ENCODE data around the gene WAS.
"Not testable (repeated sequence)": the region's sequence is repeated elsewhere in the genome, so short reads cannot be mapped to it uniquely, and the experiment has no call there.

The WAS gene

DNA sequence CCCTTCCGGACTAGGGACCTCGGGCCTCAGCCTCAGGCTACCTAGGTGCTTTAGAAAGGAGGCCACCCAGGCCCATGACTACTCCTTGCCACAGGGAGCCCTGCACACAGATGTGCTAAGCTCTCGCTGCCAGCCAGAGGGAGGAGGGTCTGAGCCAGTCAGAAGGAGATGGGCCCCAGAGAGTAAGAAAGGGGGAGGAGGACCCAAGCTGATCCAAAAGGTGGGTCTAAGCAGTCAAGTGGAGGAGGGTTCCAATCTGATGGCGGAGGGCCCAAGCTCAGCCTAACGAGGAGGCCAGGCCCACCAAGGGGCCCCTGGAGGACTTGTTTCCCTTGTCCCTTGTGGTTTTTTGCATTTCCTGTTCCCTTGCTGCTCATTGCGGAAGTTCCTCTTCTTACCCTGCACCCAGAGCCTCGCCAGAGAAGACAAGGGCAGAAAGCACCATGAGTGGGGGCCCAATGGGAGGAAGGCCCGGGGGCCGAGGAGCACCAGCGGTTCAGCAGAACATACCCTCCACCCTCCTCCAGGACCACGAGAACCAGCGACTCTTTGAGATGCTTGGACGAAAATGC is at the start of gene WAS:
WAS (plus strand) TSS at position 389 of the 572 bp plus-strand sequence; CDS start at position 444, 55 bp downstream.
- DNase-seq: no peak

DNA sequence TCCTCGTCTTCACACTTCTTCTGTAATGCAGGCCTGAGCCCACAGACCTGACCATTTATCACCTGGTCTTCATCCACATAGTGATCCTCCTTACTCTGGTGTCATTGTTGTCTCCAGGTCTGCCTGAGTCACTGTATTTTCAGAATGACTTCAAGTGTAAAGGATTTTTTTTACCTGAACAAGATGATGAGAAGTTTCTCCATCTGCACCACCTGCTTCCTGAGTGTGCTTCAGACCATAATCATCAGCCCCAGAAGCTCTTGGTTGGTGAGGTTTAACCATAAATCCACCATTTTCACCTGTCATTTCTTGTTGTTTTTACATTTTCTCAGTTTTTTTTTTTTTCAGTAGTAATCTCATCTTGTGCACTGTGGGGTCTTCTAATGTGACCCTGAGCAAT is 47.3 kb upstream of the WAS start:
- DNase-seq: no peak

- DNase-seq: no peak
These were observed 46.8 kb upstream of the WAS start for GRCh38 chrX:48636776-48637175.

GRCh38 chrX:48645669-48646068 is 37.9 kb upstream of the WAS start:
- DNase-seq: no peak

- DNase-seq: no peak
These were observed 35.3 kb upstream of the WAS start for GRCh38 chrX:48648336-48648751.

- no peak for DNase-seq
These were observed 34.5 kb upstream of the WAS start for GRCh38 chrX:48649102-48649501.

DNA sequence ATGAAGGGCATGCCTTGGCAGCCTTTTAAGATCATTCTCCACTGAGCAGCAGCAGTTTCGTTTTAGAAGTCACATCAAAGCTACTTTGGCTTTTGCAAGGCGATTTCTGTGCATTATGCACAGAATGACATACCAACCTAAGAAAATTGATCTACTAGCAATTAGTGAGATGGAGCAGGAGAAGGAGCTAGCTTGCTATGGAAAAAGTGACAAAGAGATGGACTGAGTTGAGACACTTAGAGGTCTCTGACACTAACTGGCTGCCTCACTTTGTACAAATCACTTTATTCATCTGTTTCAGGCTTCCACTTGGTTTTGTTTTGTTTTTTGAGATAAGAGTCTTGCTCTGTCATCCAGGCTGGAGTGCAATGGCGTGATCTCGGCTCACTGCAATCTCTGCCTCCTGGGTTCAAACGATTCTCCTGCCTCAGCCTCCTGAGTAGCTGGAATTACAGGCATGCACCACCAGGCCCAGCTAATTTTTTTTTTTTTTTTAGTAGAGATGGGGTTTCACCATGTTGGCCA is 31.5 kb upstream of the WAS start:
- not testable (repeated sequence) for DNase-seq

DNA sequence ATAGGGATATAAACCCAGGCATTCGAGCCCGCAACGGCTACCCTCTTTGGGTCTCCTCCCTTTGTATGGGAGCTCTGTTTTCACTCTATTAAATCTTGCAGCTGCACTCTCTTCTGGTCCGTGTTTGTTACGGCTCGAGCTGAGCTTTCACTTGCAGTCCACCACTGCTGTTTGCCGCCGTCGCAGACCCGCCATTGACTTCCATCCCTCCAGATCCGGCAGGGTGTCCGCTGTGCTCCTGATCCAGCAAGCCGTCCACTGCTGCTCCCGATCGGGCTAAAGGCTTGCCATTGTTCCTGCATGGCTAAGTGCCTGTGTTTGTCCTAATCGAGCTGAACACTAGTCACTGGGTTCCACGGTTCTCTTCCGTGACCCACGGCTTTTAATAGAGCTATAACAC is 28.9 kb upstream of the WAS start:
- not testable (repeated sequence) for DNase-seq

DNA sequence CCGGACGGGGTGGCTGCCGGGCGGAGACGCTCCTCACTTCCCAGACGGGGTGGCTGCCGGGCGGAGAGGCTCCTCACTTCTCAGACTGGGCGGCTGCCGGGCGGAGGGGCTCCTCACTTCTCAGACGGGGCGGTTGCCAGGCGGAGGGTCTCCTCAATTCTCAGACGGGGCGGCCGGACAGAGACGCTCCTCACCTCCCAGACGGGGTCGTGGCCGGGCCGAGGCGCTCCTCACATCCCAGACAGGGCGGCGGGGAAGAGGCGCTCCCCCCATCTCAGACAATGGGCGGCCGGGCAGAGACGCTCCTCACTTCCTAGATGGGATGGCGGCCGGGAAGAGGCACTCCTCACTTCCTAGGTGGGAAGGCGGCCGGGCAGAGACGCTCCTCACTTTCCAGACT is 23.9 kb upstream of the WAS start:
- DNase-seq: not testable (repeated sequence)

DNA sequence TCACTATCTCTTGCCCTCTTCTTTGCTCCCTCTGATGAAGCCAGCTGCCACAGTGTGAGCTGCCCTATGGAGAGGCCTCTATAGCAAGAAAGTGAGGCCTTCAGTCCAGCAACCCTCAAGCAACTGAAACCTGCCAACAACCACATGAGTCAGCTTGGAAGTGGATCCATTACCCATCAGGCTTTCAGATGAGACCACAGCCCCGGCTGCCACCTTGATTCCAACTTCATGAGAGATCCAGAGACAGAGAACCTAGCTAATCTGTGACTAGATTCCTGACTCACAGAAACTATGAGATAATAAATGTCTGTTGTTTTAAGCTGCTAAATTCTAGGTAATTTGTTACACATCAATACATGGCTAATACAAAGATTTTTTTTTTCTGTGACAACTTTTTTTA is 20.4 kb upstream of the WAS start:
- no peak for DNase-seq

DNA sequence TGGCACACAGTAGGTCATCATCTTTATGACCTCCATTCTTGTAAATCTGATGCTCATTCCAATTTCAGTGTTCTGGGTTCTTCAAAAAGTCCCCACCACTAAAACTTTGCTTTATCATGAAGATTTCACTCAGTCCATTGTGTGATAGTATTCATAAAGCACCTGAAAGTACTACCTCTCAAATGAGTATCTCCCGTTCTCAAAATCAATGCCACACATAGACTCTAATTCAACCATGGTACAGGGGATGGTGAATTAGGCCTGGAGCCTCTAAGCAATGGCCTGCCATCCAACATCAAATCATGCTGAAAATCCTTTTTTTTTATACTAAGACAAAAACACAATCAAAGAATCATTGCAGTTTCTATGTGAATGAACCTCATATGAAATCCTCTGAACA is 19.4 kb upstream of the WAS start:
- no peak for DNase-seq

GRCh38 chrX:48665991-48666390 is 17.6 kb upstream of the WAS start:
- no peak for DNase-seq

DNA sequence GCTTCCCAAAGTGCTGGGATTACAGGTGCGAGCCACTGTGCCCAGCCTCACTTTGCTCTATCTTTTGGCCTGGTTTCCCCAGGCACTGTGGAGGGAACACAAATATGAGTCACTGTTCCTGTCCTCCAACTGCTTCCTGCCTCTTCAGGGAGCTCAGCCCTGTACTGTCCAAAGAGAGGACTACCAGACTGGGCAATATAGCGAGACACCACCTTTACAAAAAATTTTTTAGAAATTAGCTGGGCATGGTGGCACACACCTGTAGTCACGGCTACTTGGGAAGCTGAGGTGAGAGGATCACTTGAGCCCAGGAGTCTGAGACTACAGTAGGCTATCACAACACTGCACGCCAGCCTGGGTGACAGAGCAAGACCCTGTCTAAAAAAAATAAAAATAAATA is 16.9 kb upstream of the WAS start:
- no peak for DNase-seq

DNA sequence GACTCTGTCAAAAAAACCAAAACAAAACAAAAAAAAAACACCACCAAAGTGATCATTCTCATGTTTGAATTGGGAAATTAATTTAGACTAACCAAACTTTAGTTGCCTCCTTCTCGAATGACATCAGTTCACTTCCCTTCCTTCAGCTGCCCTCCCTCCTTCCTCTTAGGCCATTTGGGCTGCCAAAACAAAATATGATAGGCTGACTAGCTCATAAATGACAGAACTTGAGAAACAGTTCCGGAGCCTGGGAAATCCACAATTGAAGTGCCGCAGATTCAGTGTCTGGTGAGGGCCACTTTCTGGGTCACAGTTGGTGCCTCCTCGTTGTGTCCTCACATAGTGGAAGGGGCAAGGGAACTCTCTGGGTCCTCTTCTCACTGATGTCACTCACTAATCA is 16.1 kb upstream of the WAS start:
- DNase-seq: no peak

DNA sequence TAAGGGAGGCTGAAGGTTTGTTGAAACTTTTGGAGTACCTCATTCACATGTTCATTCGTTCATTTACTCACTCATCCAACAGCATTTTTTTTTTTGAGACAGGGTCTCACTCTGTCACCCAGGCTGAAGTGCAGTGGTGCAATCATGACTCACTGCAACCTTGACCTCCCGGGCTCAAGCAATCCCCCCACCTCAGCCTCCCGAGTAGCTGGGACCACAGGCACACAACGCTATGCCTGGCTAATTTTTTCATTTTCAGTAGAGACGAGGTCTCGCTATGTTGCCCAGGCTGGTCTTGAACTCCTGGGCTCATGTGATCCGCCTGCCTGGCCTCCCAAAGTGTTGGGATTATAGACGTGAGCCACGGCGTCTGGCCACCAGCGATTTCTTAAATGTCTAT is 15.4 kb upstream of the WAS start:
- DNase-seq: not testable (repeated sequence)

DNA sequence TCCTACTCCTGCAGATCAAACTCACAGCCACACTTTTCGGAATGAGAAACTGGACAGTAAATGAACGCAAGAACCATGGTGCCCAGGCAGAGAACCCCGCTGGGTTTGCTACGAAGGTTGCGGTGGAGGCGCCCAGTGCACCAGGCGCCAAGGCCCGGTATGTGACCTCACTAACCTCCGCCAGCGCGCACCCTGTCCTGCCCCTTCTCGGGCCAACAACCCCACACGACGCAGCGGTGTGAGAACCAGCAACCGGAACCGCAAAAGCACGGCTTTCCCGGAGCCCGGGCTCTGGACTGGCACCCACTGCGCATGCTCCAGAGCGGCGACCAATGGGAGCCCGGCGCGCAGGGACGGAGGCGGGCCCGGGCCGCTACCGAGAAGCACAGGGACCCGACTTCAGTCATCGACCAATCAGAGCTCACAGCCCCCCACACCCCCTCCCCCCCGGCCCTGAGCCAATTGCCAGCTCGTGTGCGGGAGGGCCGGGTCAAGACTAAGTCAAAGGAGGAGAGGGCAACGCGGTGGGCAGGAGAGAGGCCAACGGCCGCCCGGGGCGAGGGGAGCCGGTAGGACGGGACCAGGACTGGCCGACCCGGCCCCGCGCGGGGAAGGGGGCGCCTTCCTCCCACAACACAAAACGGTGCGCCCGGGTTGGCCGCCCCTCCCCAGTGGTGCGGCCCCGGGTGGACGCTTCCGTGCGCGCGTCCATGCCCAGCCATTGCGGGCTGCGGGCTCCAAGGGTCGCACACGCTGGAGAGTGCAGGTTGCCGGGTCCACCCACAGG is 7.3 kb upstream of the WAS start:
- DNase-seq: peak; percentile 57

- no peak for DNase-seq
These were observed 6.7 kb upstream of the WAS start for GRCh38 chrX:48676893-48677270.

DNA sequence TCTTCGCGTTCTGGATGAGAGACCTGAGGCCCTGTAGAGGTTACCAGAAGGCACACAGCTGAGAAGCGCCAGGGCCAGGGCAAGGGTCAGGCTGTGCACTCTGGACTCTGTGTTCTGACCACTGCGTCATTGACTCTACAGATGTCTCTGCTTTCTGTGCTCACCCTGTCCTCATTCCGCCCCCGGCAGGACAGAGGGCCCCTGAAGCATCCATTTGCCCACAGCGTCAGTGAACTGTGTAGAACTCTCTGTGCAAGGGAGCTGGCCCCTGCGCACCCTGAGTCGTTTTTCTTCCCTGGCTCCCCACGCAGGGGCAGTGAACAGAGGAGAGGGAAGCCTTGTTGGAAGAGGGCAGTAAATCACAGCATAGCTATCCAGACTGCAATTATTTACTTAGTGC is 6.1 kb upstream of the WAS start:
- no peak for DNase-seq

GRCh38 chrX:48680467-48680866 is 3.1 kb upstream of the WAS start:
- DNase-seq: not testable (repeated sequence)

DNA sequence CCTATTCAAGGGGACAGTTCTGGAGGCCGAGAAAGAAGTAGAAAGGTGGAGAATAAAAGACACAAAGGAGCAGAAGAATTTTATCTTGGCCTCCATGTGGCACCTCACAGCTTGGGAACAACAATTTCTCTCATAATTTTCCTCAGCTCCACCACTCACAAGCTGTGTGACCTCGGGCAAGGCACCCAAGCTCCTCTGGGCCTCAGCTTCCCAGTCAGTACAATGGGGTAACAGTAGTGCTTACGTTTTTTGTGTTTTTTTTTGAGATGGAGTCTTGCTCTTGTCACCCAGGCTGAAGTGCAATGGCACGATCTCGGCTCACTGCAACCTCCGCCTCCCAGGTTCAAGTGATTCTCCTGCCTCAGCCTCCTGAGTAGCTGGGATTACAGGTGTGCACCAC is 2.7 kb upstream of the WAS start:
- DNase-seq: not testable (repeated sequence)

GRCh38 chrX:48681539-48682183 is 1.9 kb upstream of the WAS start:
- DNase-seq: no peak

DNA sequence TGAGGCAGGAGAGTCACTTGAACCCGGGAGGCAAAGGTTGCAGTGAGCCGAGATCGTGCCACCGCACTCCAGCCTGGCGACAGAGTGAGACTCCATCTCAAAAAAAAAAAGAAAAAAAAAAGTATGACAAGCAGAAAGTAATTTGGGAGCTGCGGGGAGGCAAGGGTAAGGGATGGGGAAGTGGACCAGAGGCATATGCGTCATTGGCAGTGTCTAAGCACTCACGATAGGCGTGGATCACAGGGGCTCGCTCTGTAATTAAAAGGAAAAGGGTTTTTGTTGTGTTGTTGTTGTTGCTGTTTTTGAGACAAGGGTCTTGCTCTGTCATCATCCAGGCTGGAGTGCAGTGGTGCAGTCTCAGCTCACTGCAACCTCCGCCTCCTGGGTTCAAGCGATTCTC is 804 bp upstream of the WAS start:
- not testable (repeated sequence) for DNase-seq

DNA sequence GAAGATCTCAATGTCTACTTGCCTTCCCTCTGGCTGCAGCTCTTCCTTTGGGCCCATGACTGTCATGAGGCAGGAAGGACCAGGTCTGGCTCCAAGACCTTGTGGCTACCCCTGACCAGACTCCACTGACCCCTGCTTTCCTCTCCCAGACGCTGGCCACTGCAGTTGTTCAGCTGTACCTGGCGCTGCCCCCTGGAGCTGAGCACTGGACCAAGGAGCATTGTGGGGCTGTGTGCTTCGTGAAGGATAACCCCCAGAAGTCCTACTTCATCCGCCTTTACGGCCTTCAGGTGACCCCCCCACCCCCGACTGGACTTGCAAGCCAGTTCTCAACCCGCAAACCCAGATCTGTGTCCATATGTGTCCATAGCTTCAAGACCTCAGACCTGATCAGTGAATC is 535 bp downstream of the WAS start:
- no peak for DNase-seq

GRCh38 chrX:48685416-48685815 is 1.8 kb downstream of the WAS start:
- DNase-seq: no peak
